ENCODE results near the gene CDK17.
"Not testable (repeated sequence)": the region's sequence is repeated elsewhere in the genome, so short reads cannot be mapped to it uniquely, and the experiment has no call there.

CDK17 gene
- total RNA-seq = 56.6 to 164 (median 81.6) reads per million in 17 experiments

- peak; percentile 88 to 95 (median 92) for DNase-seq
These were observed at the start of gene CDK17 for GRCh38 chr12:96399919-96400630. CDK17 (minus strand) TSS chr12:96400439; CDS start chr12:96334836, 65,603 bp downstream.

GRCh38 chr12:96448300-96448699, 48.1 kb upstream of the CDK17 start:
- DNase-seq = no peak

GRCh38 chr12:96447256-96447655, 47.0 kb upstream of the CDK17 start:
- DNase-seq = no peak

GRCh38 chr12:96445691-96446583, 45.7 kb upstream of the CDK17 start:
- DNase-seq = peak in 2 of 4 experiments; percentile 23 to 35

- DNase-seq = no peak
These were observed 44.2 kb upstream of the CDK17 start for GRCh38 chr12:96444399-96444798.

GRCh38 chr12:96442906-96443305, 42.7 kb upstream of the CDK17 start:
- DNase-seq = no peak

- DNase-seq = no peak
These were observed 41.6 kb upstream of the CDK17 start for GRCh38 chr12:96441816-96442215.

GRCh38 chr12:96438330-96438729, 38.1 kb upstream of the CDK17 start:
- no peak for DNase-seq

GRCh38 chr12:96437171-96437445, 36.9 kb upstream of the CDK17 start:
- no peak for DNase-seq

GRCh38 chr12:96436366-96437170, 36.3 kb upstream of the CDK17 start:
- DNase-seq = no peak

- peak; percentile 57 to 71 (median 62) for DNase-seq
These were observed 33.9 kb upstream of the CDK17 start for GRCh38 chr12:96434107-96434506.

GRCh38 chr12:96432496-96433321, 32.5 kb upstream of the CDK17 start:
- DNase-seq = not testable (repeated sequence)

- no peak for DNase-seq
These were observed 30.8 kb upstream of the CDK17 start for GRCh38 chr12:96431067-96431466.

- DNase-seq = peak; percentile 30 to 79 (median 48)
These were observed 27.1 kb upstream of the CDK17 start for GRCh38 chr12:96427269-96427729.

GRCh38 chr12:96425951-96426350, 25.7 kb upstream of the CDK17 start:
- no peak for DNase-seq

- DNase-seq = no peak
These were observed 25.1 kb upstream of the CDK17 start for GRCh38 chr12:96425321-96425720.

- DNase-seq = no peak
These were observed 24.4 kb upstream of the CDK17 start for GRCh38 chr12:96424601-96425000.

- DNase-seq = no peak
These were observed 22.0 kb upstream of the CDK17 start for GRCh38 chr12:96422192-96422591.

- no peak for DNase-seq
These were observed 20.8 kb upstream of the CDK17 start for GRCh38 chr12:96421014-96421413.

GRCh38 chr12:96420277-96420835, 20.1 kb upstream of the CDK17 start:
- DNase-seq = no peak

GRCh38 chr12:96419576-96420276, 19.5 kb upstream of the CDK17 start:
- peak in 3 of 4 experiments; percentile 25 to 48 (median 40) for DNase-seq

Data from suppressor macrophage (primary cell).